Activated CD4-positive, CD25-positive, alpha-beta regulatory T cell (primary cell): ENCODE data around the gene FAM53B.

ENCODE experiments used
- DNase-seq, 4 experiments: peaks; one replicate each; lab custom pipeline; 2025; lab: John Stamatoyannopoulos, UW

The FAM53B gene

GRCh38 chr10:124728071-124728829, 15.9 kb downstream of the FAM53B start:
- DNase-seq, result no peak

GRCh38 chr10:124727361-124727960, 16.7 kb downstream of the FAM53B start:
- no peak for DNase-seq

- no peak for DNase-seq
Measured at GRCh38 chr10:124725791-124726190, 18.4 kb downstream of the FAM53B start.

GRCh38 chr10:124725171-124725631, 19.0 kb downstream of the FAM53B start:
- DNase-seq, result no peak

GRCh38 chr10:124724279-124725027, 19.7 kb downstream of the FAM53B start:
- no peak for DNase-seq

- DNase-seq, result no peak
Measured at GRCh38 chr10:124723826-124724225, 20.4 kb downstream of the FAM53B start.

- DNase-seq, result peak in 2 of 4 experiments; percentile 12 to 34
Measured at GRCh38 chr10:124722798-124723783, 21.1 kb downstream of the FAM53B start.

- no peak for DNase-seq
Measured at GRCh38 chr10:124721330-124722045, 22.7 kb downstream of the FAM53B start.

GRCh38 chr10:124719213-124719851, 24.8 kb downstream of the FAM53B start:
- DNase-seq, result peak in 3 of 4 experiments; percentile 30 to 57 (median 38)

GRCh38 chr10:124717911-124718741, 26.1 kb downstream of the FAM53B start:
- DNase-seq, result peak; percentile 50 to 60 (median 55)

GRCh38 chr10:124717041-124717757, 27.0 kb downstream of the FAM53B start:
- DNase-seq, result no peak

- DNase-seq, result no peak
Measured at GRCh38 chr10:124716369-124716768, 27.8 kb downstream of the FAM53B start.

GRCh38 chr10:124715439-124715838, 28.7 kb downstream of the FAM53B start:
- DNase-seq, result no peak

- no peak for DNase-seq
Measured at GRCh38 chr10:124713679-124714255, 30.4 kb downstream of the FAM53B start.

- no peak for DNase-seq
Measured at GRCh38 chr10:124712704-124713407, 31.3 kb downstream of the FAM53B start.

- DNase-seq, result no peak
Measured at GRCh38 chr10:124711145-124711544, 33.0 kb downstream of the FAM53B start.

GRCh38 chr10:124710266-124710881, 33.8 kb downstream of the FAM53B start:
- no peak for DNase-seq
